HCT116 (cell line): ENCODE data around the gene MOV10L1. TPM values are rescaled to one million over a fixed set of nuclear protein-coding genes. Genes with fewer than 3 reads are reported as not detected.

Source experiments
- ATAC-seq: fragments of 200-7000 bp; cut with Tn5 transposase; 2 replicates; pipeline ENCODE4 v1.9.1; 2020; ENCODE audit warnings: mild to moderate bottlenecking, moderate library complexity
- BruUV-seq: library from RNA; stranded (reverse); fragments of 400-500 nt; replicated peaks from 2 replicates; lab custom pipeline; 2021; lab: Mats Ljungman, UMichigan
- CTCF ChIA-PET: fragments of 300-600 bp; sonication (Branson Sonifier 250); formaldehyde crosslinking; loops from one replicate; lab custom pipeline; 2021; ENCODE audit warnings: antibody characterized with exemption; lab: Charles Lee
- POLR2A ChIA-PET: fragments of 300-600, 350-600 bp; sonication (Branson Sonifier 250); formaldehyde crosslinking; loops from one replicate; lab custom pipeline; 2021; ENCODE audit warnings: antibody characterized with exemption; lab: Charles Lee
- RAD21 ChIA-PET, 2 experiments: fragments of 300-600 bp; sonication (Branson Sonifier 250); formaldehyde crosslinking; loops; one replicate each; lab custom pipeline; 2023; ENCODE audit warnings: low total read pairs in 2 of 2; ENCODE audit not compliant: uncharacterized antibody in 2 of 2, unreplicated experiment in 2 of 2, low non-redundant PET in 1 of 2; lab: Charles Lee
- DNase-seq: peaks from one replicate; pipeline ENCODE4 v3.0.0-alpha.2; 2010; ENCODE audit warnings: low read depth, low spot score
- H2AFZ ChIP-seq: fragments of 200-600 bp; shearing (Covaris generic), sonication (generic); 2 replicates; pipeline ENCODE4 v1.6.1; 2017; ENCODE audit warnings: low read depth, mixed run types, mixed read lengths, antibody characterized with exemption, low read length; ENCODE audit not compliant: poor library complexity, severe bottlenecking
- H3K27ac ChIP-seq: 2 replicates; pipeline ENCODE4 v1.5.1; 2012; ENCODE audit warnings: low read depth, low read length
- H3K27me3 ChIP-seq: fragments of 200-600 bp; sonication (generic); 2 replicates; pipeline ENCODE4 v1.6.1; 2016; ENCODE audit warnings: mixed run types, low read length, mixed read lengths; ENCODE audit not compliant: insufficient read depth
- H3K36me3 ChIP-seq, 2 experiments: fragments of 200-500 bp in 1 of 2; fragments of 200-600 bp in 1 of 2; sonication (Bioruptor generic) in 1 of 2; sonication (generic) in 1 of 2; 2 replicates each; pipeline versions ENCODE4 v1.5.1 to v1.6.1; 2014 to 2016; ENCODE audit warnings: low read length in 2 of 2, inconsistent platforms in 1 of 2, mixed read lengths in 1 of 2, mixed run types in 1 of 2; ENCODE audit not compliant: insufficient read depth in 2 of 2, control insufficient read depth in 1 of 2
- H3K4me1 ChIP-seq, 2 experiments: fragments of 200-600 bp in 1 of 2; sonication (generic) in 1 of 2; 2 replicates each; pipeline versions ENCODE4 v1.5.1 to v1.6.1; 2012 to 2017; ENCODE audit warnings: low read length in 2 of 2, inconsistent platforms in 1 of 2, mild to moderate bottlenecking in 1 of 2, mixed read lengths in 1 of 2, mixed run types in 1 of 2, moderate library complexity in 1 of 2; ENCODE audit not compliant: insufficient read depth in 2 of 2, control insufficient read depth in 1 of 2
- H3K4me2 ChIP-seq: fragments of 200-600 bp; sonication (generic); 2 replicates; pipeline ENCODE4 v1.6.1; 2017; ENCODE audit warnings: mixed run types, low read length, mixed read lengths
- H3K4me3 ChIP-seq, 2 experiments: fragments of 200-600 bp in 1 of 2; sonication (generic) in 1 of 2; replicated peaks in 1 of 2; 2 replicates each; pipeline ENCODE4 v1.5.1; 2011 to 2016; ENCODE audit warnings: low read length in 2 of 2, control low read depth in 1 of 2, low read depth in 1 of 2, mild to moderate bottlenecking in 1 of 2, mixed read lengths in 1 of 2, mixed run types in 1 of 2
- H3K79me2 ChIP-seq: fragments of 200-600 bp; sonication (generic); 2 replicates; pipeline ENCODE4 v1.6.1; 2017; ENCODE audit warnings: mild to moderate bottlenecking, mixed run types, low read length, moderate library complexity, mixed read lengths; ENCODE audit not compliant: insufficient read depth
- H3K9ac ChIP-seq: fragments of 200-600 bp; sonication (generic); 2 replicates; pipeline ENCODE4 v1.6.1; 2016; ENCODE audit warnings: low read length, mixed read lengths
- H3K9me2 ChIP-seq: fragments of 200-600 bp; sonication (generic), shearing (Covaris generic); 2 replicates; pipeline ENCODE4 v1.6.1; 2017; ENCODE audit warnings: mixed run types, mild to moderate bottlenecking, moderate library complexity; ENCODE audit not compliant: insufficient read depth
- H3K9me3 ChIP-seq, 2 experiments: fragments of 200-500 bp in 1 of 2; fragments of 200-600 bp in 1 of 2; sonication (Bioruptor generic) in 1 of 2; sonication (generic) in 1 of 2; 2 replicates each; pipeline ENCODE4 v1.6.1; 2014 to 2017; ENCODE audit warnings: low read length in 2 of 2, mixed read lengths in 2 of 2, inconsistent platforms in 1 of 2, low read depth in 1 of 2, mild to moderate bottlenecking in 1 of 2, mixed run types in 1 of 2, moderate library complexity in 1 of 2; ENCODE audit not compliant: control insufficient read depth in 1 of 2, insufficient read depth in 1 of 2
- H4K20me1 ChIP-seq: fragments of 200-600 bp; sonication (generic), shearing (Covaris generic); 2 replicates; pipeline ENCODE4 v1.6.1; 2017; ENCODE audit warnings: mixed run types, mild to moderate bottlenecking, moderate library complexity; ENCODE audit not compliant: insufficient read depth
- ATF3 ChIP-seq: IDR thresholded peaks from 2 replicates; pipeline ENCODE4 v1.6.1; 2012
- CTCF ChIP-seq, 3 experiments: fragments of 200-600 bp in 1 of 3; sonication (generic) in 1 of 3; IDR thresholded peaks in 2 of 3; conservative IDR thresholded peaks in 1 of 3; 2 replicates each; pipeline ENCODE4 v1.5.1; 2012 to 2017; ENCODE audit warnings: low read depth in 2 of 3, low read length in 2 of 3, antibody characterized with exemption in 1 of 3, borderline replicate concordance in 1 of 3, control low read depth in 1 of 3, mild to moderate bottlenecking in 1 of 3, mixed read lengths in 1 of 3, mixed run types in 1 of 3, moderate library complexity in 1 of 3; ENCODE audit not compliant: insufficient read depth in 1 of 3
- EGR1 ChIP-seq: IDR thresholded peaks from 2 replicates; pipeline ENCODE4 v1.6.1; 2012; ENCODE audit warnings: low read depth
- ELF1 ChIP-seq: IDR thresholded peaks from 2 replicates; pipeline ENCODE4 v1.6.1; 2012; ENCODE audit warnings: low read depth, borderline replicate concordance
- EZH2phosphoT487 ChIP-seq: fragments of 200-600 bp; IDR thresholded peaks from 2 replicates; pipeline ENCODE4 v1.6.1; 2018; ENCODE audit warnings: antibody characterized with exemption, borderline replicate concordance
- FOSL1 ChIP-seq: IDR thresholded peaks from 2 replicates; pipeline ENCODE4 v1.6.1; 2012; ENCODE audit warnings: low read depth
- POLR2A ChIP-seq: IDR thresholded peaks from 2 replicates; pipeline ENCODE4 v1.7.0; 2011; ENCODE audit warnings: borderline replicate concordance; ENCODE audit not compliant: insufficient read depth, insufficient read length; ENCODE audit errors: extremely low read depth
- POLR2AphosphoS5 ChIP-seq: IDR thresholded peaks from 2 replicates; pipeline ENCODE4 v1.6.1; 2011; ENCODE audit warnings: mild to moderate bottlenecking, low read depth, low read length, moderate library complexity
- REST ChIP-seq: IDR thresholded peaks from 2 replicates; pipeline ENCODE4 v1.6.1; 2012; ENCODE audit warnings: low read depth
- SIN3A ChIP-seq: IDR thresholded peaks from 2 replicates; pipeline ENCODE4 v1.6.1; 2012; ENCODE audit warnings: low read depth
- SP1 ChIP-seq: IDR thresholded peaks from 2 replicates; pipeline ENCODE4 v1.6.1; 2012; ENCODE audit warnings: low read depth
- TCF7L2 ChIP-seq: IDR thresholded peaks from 2 replicates; pipeline ENCODE4 v1.7.0; 2011; ENCODE audit warnings: borderline replicate concordance, inconsistent platforms; ENCODE audit not compliant: insufficient read depth, insufficient read length; ENCODE audit errors: extremely low read depth
- YY1 ChIP-seq: IDR thresholded peaks from 2 replicates; pipeline ENCODE4 v1.6.1; 2011; ENCODE audit warnings: low read length, low read depth, moderate library complexity, mild to moderate bottlenecking; ENCODE audit not compliant: insufficient replicate concordance; ENCODE audit errors: extremely low read depth
- ZNF274 ChIP-seq: fragments of 200-500 bp; sonication (Bioruptor generic); IDR thresholded peaks from 2 replicates; pipeline ENCODE4 v1.6.1; 2014; ENCODE audit warnings: mild to moderate bottlenecking, low read depth, low read length, inconsistent platforms
- intact Hi-C: fragments of 100-400 bp; cut with micrococcal nuclease; formaldehyde crosslinking; loops from 2 replicates; pipeline ENCODE4 v1.10.0; 2022
- total RNA-seq: library from RNA; stranded (reverse); gene quantifications from one replicate; pipeline ENCODE4 v1.2.1, GENCODE V29; 2021; ENCODE audit not compliant: unreplicated experiment

MOV10L1 gene
- total RNA-seq, 1 experiment from 2014 or later: not detected

GRCh38 chr22:50178871-50179869 lies 89.4 kb downstream of the MOV10L1 start:
- ChIA-PET RAD21 (no interaction called here), CTCF (no interaction called here), POLR2A (no interaction called here)
- H3K4me3 ChIP-seq: no peak overlapping the region
- TF ChIP-seq YY1 (no peak), TCF7L2 (no peak), SP1 (no peak), EZH2phosphoT487 (no peak), CTCF (IDR thresholded peaks at IDR 0.05 in 2 of 3, conservative IDR thresholded peaks at IDR 0.05 in 1 of 3; ENCODE audit: borderline replicate concordance in 1 of 3, insufficient read depth in 1 of 3, low read depth in 2 of 3, low read length in 2 of 3) (no peak), ZNF274 (no peak), SIN3A (no peak), POLR2AphosphoS5 (no peak), ELF1 (no peak), REST (no peak), FOSL1 (no peak), POLR2A (no peak), EGR1 (no peak), ATF3 (no peak)
- no peaks in the 10 kb centered on the region for H3K9me2 ChIP-seq
- no peaks in the 10 kb centered on the region for H3K27me3 ChIP-seq
- H3K9me3 ChIP-seq: no peaks in the 10 kb centered on the region
- no peaks in the 10 kb centered on the region for H3K36me3 ChIP-seq
- intact Hi-C loops: no loop called here
- H3K4me2 ChIP-seq: no peak overlapping the region
- H3K4me1 ChIP-seq: peaks cover 6 to 9% of the 10 kb centered on the region in 2 experiments; a peak in 3 of 4 replicates
- no peak overlapping the region for H2AFZ ChIP-seq
- no peaks in the 10 kb centered on the region for H4K20me1 ChIP-seq
- no peaks in the 10 kb centered on the region for H3K79me2 ChIP-seq
- no peak overlapping the region for H3K9ac ChIP-seq
- DNase-seq (no peak), ATAC-seq (no peak)
- H3K27ac ChIP-seq: no peak overlapping the region
- no TSS peak for BruUV-seq
